ENCODE results near the gene OGFR.

The OGFR gene

GRCh38 chr20:62861726-62862336 lies 57.2 kb downstream of the OGFR start, which contains the start of gene TCFL5:
TSS of gene TCFL5 (minus strand) at chr20:62861822. CDS start at chr20:62861670, 152 bp downstream.
- H3K27ac ChIP-seq, result peak within 1 kb of the TSS; percentile 72
- TF ChIP-seq, protein P1, sequence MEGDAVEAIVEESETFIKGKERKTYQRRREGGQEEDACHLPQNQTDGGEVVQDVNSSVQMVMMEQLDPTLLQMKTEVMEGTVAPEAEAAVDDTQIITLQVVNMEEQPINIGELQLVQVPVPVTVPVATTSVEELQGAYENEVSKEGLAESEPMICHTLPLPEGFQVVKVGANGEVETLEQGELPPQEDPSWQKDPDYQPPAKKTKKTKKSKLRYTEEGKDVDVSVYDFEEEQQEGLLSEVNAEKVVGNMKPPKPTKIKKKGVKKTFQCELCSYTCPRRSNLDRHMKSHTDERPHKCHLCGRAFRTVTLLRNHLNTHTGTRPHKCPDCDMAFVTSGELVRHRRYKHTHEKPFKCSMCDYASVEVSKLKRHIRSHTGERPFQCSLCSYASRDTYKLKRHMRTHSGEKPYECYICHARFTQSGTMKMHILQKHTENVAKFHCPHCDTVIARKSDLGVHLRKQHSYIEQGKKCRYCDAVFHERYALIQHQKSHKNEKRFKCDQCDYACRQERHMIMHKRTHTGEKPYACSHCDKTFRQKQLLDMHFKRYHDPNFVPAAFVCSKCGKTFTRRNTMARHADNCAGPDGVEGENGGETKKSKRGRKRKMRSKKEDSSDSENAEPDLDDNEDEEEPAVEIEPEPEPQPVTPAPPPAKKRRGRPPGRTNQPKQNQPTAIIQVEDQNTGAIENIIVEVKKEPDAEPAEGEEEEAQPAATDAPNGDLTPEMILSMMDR (conservative IDR thresholded peaks at IDR 0.05), result no peak

Measured in VCaP (cell line).